Breast epithelium (tissue), 4 donors: ENCODE results near the gene JMY. TPM values are rescaled to one million over a fixed set of nuclear protein-coding genes. Genes with fewer than 3 reads are reported as not detected.
A peak's percentile ranks its signal among the peaks of the same experiment; 100 is the strongest.

Source experiments
- DNase-seq, 2 donors: peaks; one replicate each; pipeline ENCODE4 v3.0.0-alpha.2; 2019; ENCODE audit warnings: low spot score in 2 of 2
- H3K27ac ChIP-seq, 2 donors: fragments of 200-600 bp; sonication (generic) in 1 of 2; one replicate each; pipeline ENCODE4 v1.5.1; 2016 to 2019; ENCODE audit warnings: mild to moderate bottlenecking in 1 of 2
- H3K27me3 ChIP-seq, 2 donors: fragments of 200-600 bp; sonication (generic) in 1 of 2; one replicate each; pipeline versions ENCODE4 v1.5.1 to v1.6.0; 2017 to 2019; ENCODE audit warnings: control low read depth in 1 of 2, mild to moderate bottlenecking in 1 of 2
- H3K36me3 ChIP-seq: fragments of 200-600 bp; one replicate; pipeline ENCODE4 v1.5.1; 2019
- H3K4me1 ChIP-seq, 2 donors: fragments of 200-600 bp; sonication (generic); one replicate each; pipeline ENCODE4 v1.5.1; 2016 to 2019; ENCODE audit warnings: control low read depth in 1 of 2
- H3K4me3 ChIP-seq, 3 donors: fragments of 200-600 bp; sonication (generic); 1 replicate in 2 of 3; 2 replicates in 1 of 3; pipeline ENCODE4 v1.5.1; 2016 to 2019; ENCODE audit warnings: mild to moderate bottlenecking in 3 of 3, moderate library complexity in 2 of 3
- H3K9me3 ChIP-seq, 2 donors: fragments of 200-600 bp; sonication (generic) in 1 of 2; one replicate each; pipeline ENCODE4 v1.5.1; 2016 to 2019; ENCODE audit warnings: control low read depth in 1 of 2
- POLR2A ChIP-seq: fragments of 450-650 bp; IDR thresholded peaks from one replicate; pipeline ENCODE4 v1.6.1; 2016; ENCODE audit warnings: antibody characterized with exemption, mild to moderate bottlenecking, moderate library complexity
- POLR2AphosphoS5 ChIP-seq, 3 donors: sonication (generic); formaldehyde crosslinking; IDR thresholded peaks; one replicate each; pipeline ENCODE4 v1.6.1; 2017; ENCODE audit warnings: antibody characterized with exemption in 3 of 3
- intact Hi-C: fragments of 100-400 bp; cut with DNase I; formaldehyde crosslinking; loops from one replicate; pipeline ENCODE4 v1.15.1; 2023; ENCODE audit warnings: low total_unique reads
- total RNA-seq, 3 donors: library from RNA; depleted of rRNA; stranded (reverse); fragments of >200 nt; gene quantifications; one replicate each; pipeline ENCODE4 v1.1.0, GENCODE V29; 2016
- TF ChIP-seq, protein P1 (sequence below), 3 donors: fragments of 450-650 bp; IDR thresholded peaks; one replicate each; pipeline ENCODE4 v1.5.1; 2016 to 2017; ENCODE audit warnings: antibody characterized with exemption in 3 of 3, mild to moderate bottlenecking in 3 of 3, moderate library complexity in 3 of 3

Gene JMY, protein sequence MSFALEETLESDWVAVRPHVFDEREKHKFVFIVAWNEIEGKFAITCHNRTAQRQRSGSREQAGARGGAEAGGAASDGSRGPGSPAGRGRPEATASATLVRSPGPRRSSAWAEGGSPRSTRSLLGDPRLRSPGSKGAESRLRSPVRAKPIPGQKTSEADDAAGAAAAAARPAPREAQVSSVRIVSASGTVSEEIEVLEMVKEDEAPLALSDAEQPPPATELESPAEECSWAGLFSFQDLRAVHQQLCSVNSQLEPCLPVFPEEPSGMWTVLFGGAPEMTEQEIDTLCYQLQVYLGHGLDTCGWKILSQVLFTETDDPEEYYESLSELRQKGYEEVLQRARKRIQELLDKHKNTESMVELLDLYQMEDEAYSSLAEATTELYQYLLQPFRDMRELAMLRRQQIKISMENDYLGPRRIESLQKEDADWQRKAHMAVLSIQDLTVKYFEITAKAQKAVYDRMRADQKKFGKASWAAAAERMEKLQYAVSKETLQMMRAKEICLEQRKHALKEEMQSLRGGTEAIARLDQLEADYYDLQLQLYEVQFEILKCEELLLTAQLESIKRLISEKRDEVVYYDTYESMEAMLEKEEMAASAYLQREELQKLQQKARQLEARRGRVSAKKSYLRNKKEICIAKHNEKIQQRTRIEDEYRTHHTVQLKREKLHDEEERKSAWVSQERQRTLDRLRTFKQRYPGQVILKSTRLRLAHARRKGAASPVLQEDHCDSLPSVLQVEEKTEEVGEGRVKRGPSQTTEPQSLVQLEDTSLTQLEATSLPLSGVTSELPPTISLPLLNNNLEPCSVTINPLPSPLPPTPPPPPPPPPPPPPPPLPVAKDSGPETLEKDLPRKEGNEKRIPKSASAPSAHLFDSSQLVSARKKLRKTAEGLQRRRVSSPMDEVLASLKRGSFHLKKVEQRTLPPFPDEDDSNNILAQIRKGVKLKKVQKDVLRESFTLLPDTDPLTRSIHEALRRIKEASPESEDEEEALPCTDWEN
- total RNA-seq = 10 to 100 TPM; 15.8 to 29.9 (median 16.1) TPM

DNA sequence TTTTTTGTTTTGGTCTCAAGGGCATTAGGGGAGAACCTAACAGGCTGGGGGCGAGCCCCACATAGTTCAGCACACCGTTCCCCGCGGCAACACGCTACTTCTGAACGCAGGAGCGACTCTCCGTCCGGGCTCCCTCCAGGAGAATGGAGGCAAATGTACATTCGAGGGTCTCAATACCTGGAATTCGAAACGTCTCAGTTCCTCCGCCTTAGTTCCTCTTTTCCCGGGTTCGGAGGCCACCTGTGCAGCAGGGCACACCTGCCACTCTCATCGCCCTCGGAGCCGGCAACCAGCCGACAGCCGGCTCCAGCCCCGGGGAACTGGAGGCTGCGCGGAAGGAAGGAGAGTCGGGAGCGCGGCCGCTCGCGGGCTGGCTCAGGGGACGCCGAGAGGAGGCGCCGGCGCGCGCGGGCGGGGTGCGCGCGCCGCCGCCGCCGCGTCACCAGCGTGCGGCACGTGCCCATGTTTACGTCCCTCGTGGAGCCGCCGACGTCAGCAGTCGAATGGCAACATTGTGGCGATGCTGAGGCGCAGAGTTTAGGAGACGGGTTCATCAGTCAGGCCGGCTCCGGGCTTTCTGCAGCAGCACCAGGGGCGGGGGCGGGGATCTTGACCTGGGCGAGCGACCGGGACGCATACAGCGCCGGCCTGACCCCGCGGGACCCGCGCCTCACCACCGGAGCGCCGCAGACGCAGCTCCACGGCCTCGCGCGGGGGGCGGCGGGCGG lies at the start of gene JMY:
Gene JMY (plus strand): TSS at position 498 of the 728 bp plus-strand sequence. CDS start 520 bp downstream, outside the sequence.
- no peaks in the 10 kb centered on the region for H3K27me3 ChIP-seq
- H3K4me1 ChIP-seq = no peaks in the 10 kb centered on the region
- TF ChIP-seq, protein P1, sequence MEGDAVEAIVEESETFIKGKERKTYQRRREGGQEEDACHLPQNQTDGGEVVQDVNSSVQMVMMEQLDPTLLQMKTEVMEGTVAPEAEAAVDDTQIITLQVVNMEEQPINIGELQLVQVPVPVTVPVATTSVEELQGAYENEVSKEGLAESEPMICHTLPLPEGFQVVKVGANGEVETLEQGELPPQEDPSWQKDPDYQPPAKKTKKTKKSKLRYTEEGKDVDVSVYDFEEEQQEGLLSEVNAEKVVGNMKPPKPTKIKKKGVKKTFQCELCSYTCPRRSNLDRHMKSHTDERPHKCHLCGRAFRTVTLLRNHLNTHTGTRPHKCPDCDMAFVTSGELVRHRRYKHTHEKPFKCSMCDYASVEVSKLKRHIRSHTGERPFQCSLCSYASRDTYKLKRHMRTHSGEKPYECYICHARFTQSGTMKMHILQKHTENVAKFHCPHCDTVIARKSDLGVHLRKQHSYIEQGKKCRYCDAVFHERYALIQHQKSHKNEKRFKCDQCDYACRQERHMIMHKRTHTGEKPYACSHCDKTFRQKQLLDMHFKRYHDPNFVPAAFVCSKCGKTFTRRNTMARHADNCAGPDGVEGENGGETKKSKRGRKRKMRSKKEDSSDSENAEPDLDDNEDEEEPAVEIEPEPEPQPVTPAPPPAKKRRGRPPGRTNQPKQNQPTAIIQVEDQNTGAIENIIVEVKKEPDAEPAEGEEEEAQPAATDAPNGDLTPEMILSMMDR (IDR thresholded peaks at IDR 0.05) = no peak
- TF ChIP-seq POLR2AphosphoS5 (IDR thresholded peaks at IDR 0.05) = peak in 2 of 3 donors; percentile 36 to 93
- DNase-seq = peak; percentile 77 to 86
- no peaks in the 10 kb centered on the region for H3K9me3 ChIP-seq
- peak within 1 kb of the TSS; percentile 84 to 97 (median 90) for H3K4me3 ChIP-seq
- intact Hi-C loops = loop anchor here (5.0 kb wide), 1 partner anchor 1172 kb away; the partner anchor contains the start of gene ZFYVE16
- H3K36me3 ChIP-seq = no peaks in the 10 kb centered on the region
- H3K27ac ChIP-seq = peak within 1 kb of the TSS; percentile 97 to 98

DNA sequence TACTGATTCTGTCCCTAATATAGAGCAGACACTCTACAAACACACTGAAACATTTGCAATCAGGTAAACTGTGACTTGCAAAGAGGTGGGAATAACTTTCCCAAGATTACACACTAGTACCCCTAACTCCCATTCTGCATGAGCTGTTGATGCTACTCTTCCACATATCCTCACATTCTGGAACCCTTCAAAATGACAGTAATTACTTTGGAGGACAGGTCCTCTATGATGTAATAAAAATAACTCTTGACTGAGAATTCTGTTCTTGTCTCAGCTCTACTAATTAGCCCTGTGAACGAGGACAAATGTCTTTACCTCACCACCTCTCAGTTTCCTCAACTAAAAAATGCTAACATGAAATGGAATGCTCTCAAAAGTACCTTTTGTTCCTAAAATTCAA lies 49.5 kb upstream of the JMY start:
- Histone ChIP-seq H3K27me3 (no peaks in the 10 kb centered on the region), H3K4me1 (peaks cover 0 to 4% of the 10 kb centered on the region in 2 donors), H3K4me3 (no peak overlapping the region), H3K36me3 (no peaks in the 10 kb centered on the region), H3K9me3 (no peaks in the 10 kb centered on the region), H3K27ac (no peak overlapping the region)
- intact Hi-C loops = no loop called here
- TF ChIP-seq, protein P1 (IDR thresholded peaks at IDR 0.05) = no peak
- TF ChIP-seq POLR2AphosphoS5 (IDR thresholded peaks at IDR 0.05) = no peak
- TF ChIP-seq POLR2A = no peak
- DNase-seq = no peak

DNA sequence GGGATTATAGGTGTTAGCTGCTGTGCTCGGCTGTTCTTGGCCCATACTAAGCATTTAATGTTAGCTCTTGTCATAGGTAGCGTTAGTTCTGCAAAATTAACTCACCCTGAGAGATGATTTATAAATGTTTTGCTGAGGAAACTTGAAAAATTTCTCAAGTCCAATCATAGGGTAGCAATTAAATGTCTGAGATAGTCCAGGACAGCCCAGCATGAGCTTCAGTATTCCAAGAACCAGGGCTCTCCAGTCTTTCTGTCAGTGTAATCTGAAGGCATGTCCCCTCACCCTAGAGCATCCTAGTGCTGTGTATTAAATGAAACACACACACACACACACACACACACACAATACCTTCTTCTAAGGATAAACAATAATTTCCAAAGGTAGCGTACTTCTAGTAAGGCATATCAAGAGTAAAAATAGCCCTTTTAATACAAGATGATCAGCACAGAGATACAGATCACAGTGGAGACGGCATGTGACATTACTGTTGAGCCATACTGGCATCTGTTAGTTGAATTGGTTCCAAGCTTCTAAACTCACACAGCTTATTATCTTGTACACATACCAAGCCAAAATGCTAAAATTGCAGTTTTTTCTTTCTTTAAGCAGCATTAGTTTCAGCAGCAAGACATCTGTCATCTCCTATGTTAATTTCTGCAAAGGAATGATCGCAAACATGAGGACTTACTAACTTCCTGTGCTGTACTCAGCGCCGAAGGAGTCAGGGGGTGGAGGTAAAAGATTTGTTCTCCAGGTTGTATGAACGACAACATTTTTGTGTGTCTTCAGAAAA lies 46.3 kb upstream of the JMY start:
- Histone ChIP-seq H3K27ac (no peak overlapping the region), H3K9me3 (no peaks in the 10 kb centered on the region)

DNA sequence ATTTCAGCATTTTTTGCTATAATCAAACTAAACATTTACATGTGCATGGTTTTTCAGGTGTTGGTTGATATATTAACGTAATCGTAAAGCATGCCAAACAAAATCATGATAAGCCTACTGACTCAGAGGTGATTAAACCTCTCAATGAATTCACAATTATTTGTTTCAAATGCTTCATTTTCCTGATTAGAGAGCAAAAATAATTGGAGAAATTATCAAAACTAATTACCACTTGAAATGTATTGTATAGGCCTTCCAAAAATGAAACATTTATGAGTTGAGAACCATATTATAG lies 45.7 kb upstream of the JMY start:
- Histone ChIP-seq H3K4me3 (no peak overlapping the region), H3K9me3 (no peaks in the 10 kb centered on the region), H3K27me3 (no peaks in the 10 kb centered on the region), H3K4me1 (peaks cover 0 to 4% of the 10 kb centered on the region in 2 donors), H3K27ac (no peak overlapping the region), H3K36me3 (no peaks in the 10 kb centered on the region)
- no peak for DNase-seq
- TF ChIP-seq, protein P1 (IDR thresholded peaks at IDR 0.05) = no peak
- TF ChIP-seq POLR2A (no peak), POLR2AphosphoS5 (IDR thresholded peaks at IDR 0.05) (no peak)
- intact Hi-C loops = no loop called here

More for the DNA sequence above, 46.3 kb upstream of the JMY start:
- H3K36me3 ChIP-seq = no peaks in the 10 kb centered on the region
- H3K27me3 ChIP-seq = no peaks in the 10 kb centered on the region
- intact Hi-C loops = no loop called here
- DNase-seq = no peak
- H3K4me3 ChIP-seq = no peak overlapping the region
- TF ChIP-seq, protein P1 (IDR thresholded peaks at IDR 0.05) = no peak
- no peak for TF ChIP-seq POLR2A
- no peak for TF ChIP-seq POLR2AphosphoS5 (IDR thresholded peaks at IDR 0.05)
- H3K4me1 ChIP-seq = peaks cover 0 to 4% of the 10 kb centered on the region in 2 donors
